Mesothelial cell of epicardium (in vitro differentiated cells): ENCODE results near the gene SPON1. TPM values are rescaled to one million over a fixed set of nuclear protein-coding genes. Genes with fewer than 3 reads are reported as not detected.
A peak's percentile ranks its signal among the peaks of the same experiment; 100 is the strongest.
"Not testable (repeated sequence)": the region's sequence is repeated elsewhere in the genome, so short reads cannot be mapped to it uniquely, and the experiment has no call there.

ENCODE experiments used
- DNase-seq, 2 experiments: peaks; one replicate each; pipeline ENCODE4 v3.0.0; 2021; ENCODE audit warnings: low spot score in 2 of 2; ENCODE audit not compliant: unreplicated experiment in 2 of 2
- H3K27ac Mint-ChIP-seq: 2 replicates; pipeline ENCODE4 v1.8.0; 2021; ENCODE audit warnings: mixed read lengths
- H3K27me3 Mint-ChIP-seq: 2 replicates; pipeline ENCODE4 v1.8.0; 2021; ENCODE audit warnings: low read depth, mixed read lengths
- H3K36me3 Mint-ChIP-seq: 2 replicates; pipeline ENCODE4 v1.8.0; 2021; ENCODE audit warnings: mixed read lengths
- H3K4me1 Mint-ChIP-seq: 2 replicates; pipeline ENCODE4 v1.8.0; 2021; ENCODE audit warnings: mixed read lengths
- H3K4me3 Mint-ChIP-seq: 2 replicates; pipeline ENCODE4 v1.8.0; 2021; ENCODE audit warnings: mild to moderate bottlenecking, moderate library complexity, mixed read lengths
- H3K9me3 Mint-ChIP-seq: 2 replicates; pipeline ENCODE4 v1.8.0; 2021; ENCODE audit warnings: mixed read lengths
- total RNA-seq: library from RNA; stranded (reverse); gene quantifications from 3 replicates; pipeline ENCODE4 v1.2.1, GENCODE V29; 2021
- TF ChIP-seq, protein P1 (sequence below): fragments of 200-600 bp; sonication (generic); IDR thresholded peaks from one replicate; pipeline ENCODE4 v1.5.0; 2021; ENCODE audit warnings: antibody characterized with exemption; ENCODE audit not compliant: unreplicated experiment

The SPON1 gene
- total RNA-seq, 1 donor from 2014 or later, result 30.9 TPM

DNA sequence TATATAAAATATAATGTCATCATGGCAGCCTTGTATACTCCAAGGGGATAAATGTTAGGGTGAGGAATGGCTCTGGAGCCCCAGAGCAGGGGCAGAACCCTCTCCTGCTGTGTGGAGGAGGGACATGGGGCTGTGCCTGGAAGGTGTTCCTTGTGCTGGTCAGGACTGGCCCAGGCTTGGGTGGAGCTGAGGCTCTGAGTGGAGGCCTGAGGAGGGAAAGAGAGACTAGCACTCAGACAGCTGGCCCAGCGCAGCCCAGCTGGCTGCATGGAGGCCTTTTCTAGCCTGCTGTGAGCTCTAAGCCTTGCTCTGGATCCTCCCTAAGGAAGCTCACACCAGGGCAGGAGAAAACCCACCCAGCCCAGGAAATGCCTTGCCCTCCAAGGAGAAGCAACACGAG, 282.9 kb downstream of the SPON1 start:
- DNase-seq, result no peak
- Mint-ChIP-seq H3K36me3 (no peaks in the 10 kb centered on the region), H3K27ac (no peak overlapping the region), H3K9me3 (no peaks in the 10 kb centered on the region), H3K4me1 (no peaks in the 10 kb centered on the region), H3K27me3 (peaks cover 18% of the 10 kb centered on the region), H3K4me3 (no peak overlapping the region)
- TF ChIP-seq, protein P1, sequence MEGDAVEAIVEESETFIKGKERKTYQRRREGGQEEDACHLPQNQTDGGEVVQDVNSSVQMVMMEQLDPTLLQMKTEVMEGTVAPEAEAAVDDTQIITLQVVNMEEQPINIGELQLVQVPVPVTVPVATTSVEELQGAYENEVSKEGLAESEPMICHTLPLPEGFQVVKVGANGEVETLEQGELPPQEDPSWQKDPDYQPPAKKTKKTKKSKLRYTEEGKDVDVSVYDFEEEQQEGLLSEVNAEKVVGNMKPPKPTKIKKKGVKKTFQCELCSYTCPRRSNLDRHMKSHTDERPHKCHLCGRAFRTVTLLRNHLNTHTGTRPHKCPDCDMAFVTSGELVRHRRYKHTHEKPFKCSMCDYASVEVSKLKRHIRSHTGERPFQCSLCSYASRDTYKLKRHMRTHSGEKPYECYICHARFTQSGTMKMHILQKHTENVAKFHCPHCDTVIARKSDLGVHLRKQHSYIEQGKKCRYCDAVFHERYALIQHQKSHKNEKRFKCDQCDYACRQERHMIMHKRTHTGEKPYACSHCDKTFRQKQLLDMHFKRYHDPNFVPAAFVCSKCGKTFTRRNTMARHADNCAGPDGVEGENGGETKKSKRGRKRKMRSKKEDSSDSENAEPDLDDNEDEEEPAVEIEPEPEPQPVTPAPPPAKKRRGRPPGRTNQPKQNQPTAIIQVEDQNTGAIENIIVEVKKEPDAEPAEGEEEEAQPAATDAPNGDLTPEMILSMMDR, result no peak

- no peak overlapping the region for H3K27ac Mint-ChIP-seq
Observed at GRCh38 chr11:14248580-14248981, 286.1 kb downstream of the SPON1 start.

DNA sequence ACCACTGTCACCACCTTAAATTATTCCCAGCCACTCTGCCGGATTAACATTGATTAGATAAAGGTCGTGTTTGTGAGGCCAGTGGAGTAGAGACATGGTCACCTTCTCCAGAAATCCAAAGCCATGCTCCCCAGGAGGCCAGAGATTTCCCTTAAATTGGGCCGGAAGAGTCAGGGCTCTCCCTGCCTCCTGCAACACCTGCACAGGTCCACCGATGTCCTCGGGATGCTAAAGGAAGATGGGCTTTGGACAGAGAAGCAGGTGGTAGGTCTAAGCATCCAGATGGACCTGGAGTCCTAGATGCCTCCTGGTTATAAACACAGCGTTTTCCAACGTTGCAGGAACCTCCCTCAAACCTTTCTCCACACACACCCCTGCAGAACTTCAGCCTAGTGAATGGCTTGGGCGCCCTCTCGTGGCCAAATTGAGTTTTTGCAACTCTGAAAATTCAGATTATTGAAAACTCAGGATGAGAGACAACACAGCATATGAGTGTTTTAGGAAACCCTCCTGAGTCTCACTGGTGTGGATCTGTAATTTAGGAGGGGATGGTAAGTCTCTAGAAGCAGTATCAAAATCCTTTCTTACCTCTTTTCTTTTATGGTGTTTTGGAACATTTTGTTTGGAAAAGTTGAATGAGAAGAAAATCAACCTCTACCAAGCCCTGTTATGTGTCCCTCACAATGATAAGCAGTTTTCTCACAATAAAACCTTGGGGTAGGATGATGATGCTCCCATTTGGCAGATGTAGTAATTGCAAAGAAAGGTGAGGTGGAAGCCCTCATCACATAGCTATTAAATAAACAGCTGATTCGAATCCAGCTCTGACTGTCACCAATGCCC, 286.8 kb downstream of the SPON1 start:
- peaks cover 17% of the 10 kb centered on the region for H3K27me3 Mint-ChIP-seq
- H3K36me3 Mint-ChIP-seq, result no peaks in the 10 kb centered on the region
- H3K4me1 Mint-ChIP-seq, result no peaks in the 10 kb centered on the region
- H3K27ac Mint-ChIP-seq, result no peak overlapping the region
- peak; percentile 46 to 79 for DNase-seq
- no peak overlapping the region for H3K4me3 Mint-ChIP-seq
- no peaks in the 10 kb centered on the region for H3K9me3 Mint-ChIP-seq
- TF ChIP-seq, protein P1, result peak; percentile 96

More at GRCh38 chr11:14248580-14248981, 286.1 kb downstream of the SPON1 start:
- H3K4me3 Mint-ChIP-seq, result no peak overlapping the region
- H3K36me3 Mint-ChIP-seq, result no peaks in the 10 kb centered on the region
- DNase-seq, result no peak
- TF ChIP-seq, protein P1, result no peak
- H3K9me3 Mint-ChIP-seq, result no peaks in the 10 kb centered on the region
- peaks cover 17% of the 10 kb centered on the region for H3K27me3 Mint-ChIP-seq
- no peaks in the 10 kb centered on the region for H3K4me1 Mint-ChIP-seq

DNA sequence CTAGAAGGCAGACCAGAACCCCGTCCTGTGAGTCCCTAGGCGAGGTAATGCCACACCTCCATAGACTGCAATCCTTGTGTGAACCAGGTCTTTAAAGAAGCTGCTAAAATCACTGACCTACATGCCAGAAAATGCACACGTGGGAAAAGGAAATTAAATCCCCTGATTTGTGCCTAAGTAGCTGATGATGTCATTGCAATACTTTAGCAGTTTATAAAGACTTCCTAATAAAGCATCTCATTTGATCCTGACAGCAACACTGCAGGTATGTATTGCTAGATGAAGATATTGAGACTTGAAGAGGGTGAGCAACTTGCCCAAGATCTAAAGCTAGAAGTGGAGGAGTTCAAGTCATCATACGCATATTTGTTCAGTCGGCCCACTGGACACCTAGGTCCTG, 289.2 kb downstream of the SPON1 start:
- H3K36me3 Mint-ChIP-seq, result no peaks in the 10 kb centered on the region
- H3K9me3 Mint-ChIP-seq, result no peaks in the 10 kb centered on the region
- DNase-seq, result no peak
- no peak overlapping the region for H3K4me3 Mint-ChIP-seq
- H3K27ac Mint-ChIP-seq, result no peak overlapping the region
- no peaks in the 10 kb centered on the region for H3K4me1 Mint-ChIP-seq
- TF ChIP-seq, protein P1, result no peak
- H3K27me3 Mint-ChIP-seq, result peaks cover 13% of the 10 kb centered on the region

DNA sequence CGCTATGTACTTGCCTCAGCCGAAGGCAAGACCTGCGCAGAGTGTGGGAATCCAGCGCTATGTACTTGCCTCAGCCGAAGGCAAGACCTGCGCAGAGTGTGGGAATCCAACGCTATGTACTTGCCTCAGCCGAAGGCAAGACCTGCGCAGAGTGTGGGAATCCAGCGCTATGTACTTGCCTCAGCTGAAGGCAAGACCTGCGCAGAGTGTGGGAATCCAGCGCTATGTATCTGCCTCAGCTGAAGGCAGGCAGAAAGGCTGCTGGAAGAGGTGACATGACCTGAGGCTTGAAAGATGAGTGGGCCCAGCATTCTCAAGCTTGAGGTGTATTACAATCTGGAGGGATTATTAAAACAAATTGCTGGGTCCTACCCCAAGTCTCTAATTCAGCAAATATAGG, 290.0 kb downstream of the SPON1 start:
- H3K9me3 Mint-ChIP-seq, H3K36me3 Mint-ChIP-seq, H3K4me1 Mint-ChIP-seq: not testable (repeated sequence)

DNA sequence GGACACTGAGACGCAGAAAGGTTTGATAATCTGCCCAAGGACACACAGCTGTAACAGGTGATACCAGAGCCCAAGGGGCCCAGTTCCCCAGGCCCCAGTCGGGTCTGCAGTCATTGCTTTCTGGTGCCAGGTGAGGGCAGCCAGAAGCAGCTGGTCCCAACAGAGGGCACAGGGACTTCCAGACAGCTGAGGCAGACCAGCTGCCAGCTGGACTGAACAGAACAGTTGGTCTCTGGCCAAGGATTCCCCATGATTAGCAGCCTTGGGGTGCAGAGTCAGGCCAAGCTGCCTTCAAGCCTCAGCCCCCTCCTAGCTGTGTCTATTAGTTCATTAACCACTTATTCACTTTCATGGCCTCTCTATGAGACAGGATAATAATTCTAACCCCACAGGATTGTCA, 290.9 kb downstream of the SPON1 start:
- no peak overlapping the region for H3K4me3 Mint-ChIP-seq
- TF ChIP-seq, protein P1, result no peak
- no peaks in the 10 kb centered on the region for H3K36me3 Mint-ChIP-seq
- no peak for DNase-seq
- no peaks in the 10 kb centered on the region for H3K9me3 Mint-ChIP-seq
- H3K4me1 Mint-ChIP-seq, result no peaks in the 10 kb centered on the region
- H3K27ac Mint-ChIP-seq, result no peak overlapping the region
- H3K27me3 Mint-ChIP-seq, result peaks cover 4% of the 10 kb centered on the region

More for the DNA sequence above, 290.0 kb downstream of the SPON1 start:
- not testable (repeated sequence) for DNase-seq, H3K27ac Mint-ChIP-seq, H3K4me3 Mint-ChIP-seq
- H3K27me3 Mint-ChIP-seq, result peaks cover 10% of the 10 kb centered on the region
